Adrenal gland (tissue), 5 donors: ENCODE measurements around the gene NRP2.

Experiments used
- POLR2A ChIP-seq, 2 donors: fragments of 450-650 bp; IDR thresholded peaks; one replicate each; pipeline ENCODE4 v1.6.1; 2017; ENCODE audit warnings: antibody characterized with exemption in 2 of 2, mild to moderate bottlenecking in 2 of 2, moderate library complexity in 1 of 2
- TF ChIP-seq, protein P1 (sequence below), 6 experiments: fragments of 450-650 bp in 4 of 6; fragments of 200-600 bp in 2 of 6; sonication (generic) in 1 of 6; IDR thresholded peaks; 1 replicate in 5 of 6; 2 replicates in 1 of 6; pipeline versions ENCODE4 v1.5.1 to v1.8.0; 2016 to 2021; ENCODE audit warnings: antibody characterized with exemption in 6 of 6, mild to moderate bottlenecking in 2 of 6, moderate library complexity in 1 of 6
- donor health status: DM: no; HTN: no; CAD: no.

DNA sequence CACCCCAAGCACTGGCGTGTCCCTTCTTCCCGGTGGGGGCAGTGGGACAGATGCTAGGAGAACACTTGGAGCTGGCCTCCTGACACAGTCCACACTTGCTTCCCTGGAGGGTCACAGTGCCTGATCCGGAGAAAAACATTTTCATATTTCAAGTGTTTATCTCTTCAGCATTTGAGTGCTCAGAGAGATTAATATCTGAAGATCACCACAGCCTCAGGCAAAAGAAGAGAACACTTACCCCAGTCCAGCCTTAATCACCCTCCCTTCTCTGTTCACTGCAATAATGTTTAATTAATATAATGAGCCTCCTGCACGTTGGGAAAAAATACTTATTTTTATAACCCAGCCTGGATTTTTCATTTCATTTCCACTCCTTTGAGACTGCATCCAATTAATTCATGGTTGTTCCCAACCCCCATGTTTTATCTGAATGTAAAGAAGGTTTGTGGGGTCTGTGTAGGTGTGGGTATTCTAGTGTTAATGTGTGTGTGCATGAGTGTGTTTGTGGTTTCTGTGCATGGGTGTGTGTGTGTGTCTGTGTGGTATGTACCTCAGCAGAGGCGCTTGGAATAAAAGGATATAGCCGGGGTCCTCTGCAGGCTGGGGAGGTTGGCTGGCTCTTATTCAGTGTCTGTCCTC, 72.1 kb downstream of the NRP2 start:
- no peak for TF ChIP-seq POLR2A (IDR thresholded peaks at IDR 0.05)
- TF ChIP-seq, protein P1, sequence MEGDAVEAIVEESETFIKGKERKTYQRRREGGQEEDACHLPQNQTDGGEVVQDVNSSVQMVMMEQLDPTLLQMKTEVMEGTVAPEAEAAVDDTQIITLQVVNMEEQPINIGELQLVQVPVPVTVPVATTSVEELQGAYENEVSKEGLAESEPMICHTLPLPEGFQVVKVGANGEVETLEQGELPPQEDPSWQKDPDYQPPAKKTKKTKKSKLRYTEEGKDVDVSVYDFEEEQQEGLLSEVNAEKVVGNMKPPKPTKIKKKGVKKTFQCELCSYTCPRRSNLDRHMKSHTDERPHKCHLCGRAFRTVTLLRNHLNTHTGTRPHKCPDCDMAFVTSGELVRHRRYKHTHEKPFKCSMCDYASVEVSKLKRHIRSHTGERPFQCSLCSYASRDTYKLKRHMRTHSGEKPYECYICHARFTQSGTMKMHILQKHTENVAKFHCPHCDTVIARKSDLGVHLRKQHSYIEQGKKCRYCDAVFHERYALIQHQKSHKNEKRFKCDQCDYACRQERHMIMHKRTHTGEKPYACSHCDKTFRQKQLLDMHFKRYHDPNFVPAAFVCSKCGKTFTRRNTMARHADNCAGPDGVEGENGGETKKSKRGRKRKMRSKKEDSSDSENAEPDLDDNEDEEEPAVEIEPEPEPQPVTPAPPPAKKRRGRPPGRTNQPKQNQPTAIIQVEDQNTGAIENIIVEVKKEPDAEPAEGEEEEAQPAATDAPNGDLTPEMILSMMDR (IDR thresholded peaks at IDR 0.05), result no peak
